ENCODE data around the gene CCDC63.
"Not testable (repeated sequence)": the region's sequence is repeated elsewhere in the genome, so short reads cannot be mapped to it uniquely, and the experiment has no call there.

The CCDC63 gene

GRCh38 chr12:110940933-110941332 is 94.1 kb downstream of the CCDC63 start:
- in situ Hi-C loops (cut with MboI; ENCODE audit: low sequenced_read_pairs, unreplicated experiment) = no loop called here
- DNase-seq (ENCODE audit: low spot score) = no peak
- no peak for TF ChIP-seq CTCF (IDR thresholded peaks at IDR 0.05; ENCODE audit: borderline replicate concordance, control extremely low read depth, extremely low read depth, insufficient read depth, missing control alignments)

GRCh38 chr12:110941391-110941790 is 94.6 kb downstream of the CCDC63 start:
- no peak for DNase-seq (ENCODE audit: low spot score)
- TF ChIP-seq CTCF (IDR thresholded peaks at IDR 0.05; ENCODE audit: borderline replicate concordance, control extremely low read depth, extremely low read depth, insufficient read depth, missing control alignments) = no peak
- in situ Hi-C loops (cut with MboI; ENCODE audit: low sequenced_read_pairs, unreplicated experiment) = no loop called here

GRCh38 chr12:110943373-110943772 is 96.6 kb downstream of the CCDC63 start:
- in situ Hi-C loops (cut with MboI; ENCODE audit: low sequenced_read_pairs, unreplicated experiment) = no loop called here
- no peak for TF ChIP-seq CTCF (IDR thresholded peaks at IDR 0.05; ENCODE audit: borderline replicate concordance, control extremely low read depth, extremely low read depth, insufficient read depth, missing control alignments)
- no peak for DNase-seq (ENCODE audit: low spot score)

- no peak for DNase-seq (ENCODE audit: low spot score)
- TF ChIP-seq CTCF (IDR thresholded peaks at IDR 0.05; ENCODE audit: borderline replicate concordance, control extremely low read depth, extremely low read depth, insufficient read depth, missing control alignments) = no peak
- in situ Hi-C loops (cut with MboI; ENCODE audit: low sequenced_read_pairs, unreplicated experiment) = no loop called here
These were observed 101.3 kb downstream of the CCDC63 start for GRCh38 chr12:110948041-110948440.

- in situ Hi-C loops (cut with MboI; ENCODE audit: low sequenced_read_pairs, unreplicated experiment); DNase-seq (ENCODE audit: low spot score): not testable (repeated sequence)
These were observed 103.7 kb downstream of the CCDC63 start for GRCh38 chr12:110950466-110950865.

GRCh38 chr12:110950867-110951266 is 104.1 kb downstream of the CCDC63 start:
- in situ Hi-C loops (cut with MboI; ENCODE audit: low sequenced_read_pairs, unreplicated experiment); DNase-seq (ENCODE audit: low spot score): not testable (repeated sequence)
